Hematopoietic multipotent progenitor cell treated with erythropoietin and hydrocortisone succinate and interleukin-3 and kit ligand, for 6 days (in vitro differentiated cells): ENCODE results near the gene ADGRD2.
A peak's percentile ranks its signal among the peaks of the same experiment; 100 is the strongest.

ENCODE experiments used
- DNase-seq: peaks from one replicate; pipeline ENCODE4 v3.0.0-alpha.2; 2015

Gene ADGRD2

DNA sequence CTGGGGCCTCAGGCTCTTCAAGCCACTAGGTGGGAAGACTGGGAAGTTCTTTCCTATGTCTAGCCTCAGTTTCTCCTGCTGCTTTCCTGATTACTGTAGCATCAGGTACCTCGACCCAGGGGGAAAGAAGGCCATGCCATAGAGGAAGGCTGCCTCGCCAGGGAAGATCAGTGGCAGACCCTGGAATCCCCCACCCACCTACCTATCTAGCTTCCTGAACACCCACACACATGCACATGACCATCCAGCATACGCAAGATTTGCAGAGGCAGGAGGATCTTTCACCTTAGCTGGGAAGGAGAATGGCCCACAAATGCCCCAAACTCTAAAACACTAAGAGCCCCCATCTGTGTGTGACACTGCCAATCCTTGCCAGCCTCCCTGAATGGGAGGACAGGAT is 49.0 kb downstream of the ADGRD2 start:
- no peak for DNase-seq

DNA sequence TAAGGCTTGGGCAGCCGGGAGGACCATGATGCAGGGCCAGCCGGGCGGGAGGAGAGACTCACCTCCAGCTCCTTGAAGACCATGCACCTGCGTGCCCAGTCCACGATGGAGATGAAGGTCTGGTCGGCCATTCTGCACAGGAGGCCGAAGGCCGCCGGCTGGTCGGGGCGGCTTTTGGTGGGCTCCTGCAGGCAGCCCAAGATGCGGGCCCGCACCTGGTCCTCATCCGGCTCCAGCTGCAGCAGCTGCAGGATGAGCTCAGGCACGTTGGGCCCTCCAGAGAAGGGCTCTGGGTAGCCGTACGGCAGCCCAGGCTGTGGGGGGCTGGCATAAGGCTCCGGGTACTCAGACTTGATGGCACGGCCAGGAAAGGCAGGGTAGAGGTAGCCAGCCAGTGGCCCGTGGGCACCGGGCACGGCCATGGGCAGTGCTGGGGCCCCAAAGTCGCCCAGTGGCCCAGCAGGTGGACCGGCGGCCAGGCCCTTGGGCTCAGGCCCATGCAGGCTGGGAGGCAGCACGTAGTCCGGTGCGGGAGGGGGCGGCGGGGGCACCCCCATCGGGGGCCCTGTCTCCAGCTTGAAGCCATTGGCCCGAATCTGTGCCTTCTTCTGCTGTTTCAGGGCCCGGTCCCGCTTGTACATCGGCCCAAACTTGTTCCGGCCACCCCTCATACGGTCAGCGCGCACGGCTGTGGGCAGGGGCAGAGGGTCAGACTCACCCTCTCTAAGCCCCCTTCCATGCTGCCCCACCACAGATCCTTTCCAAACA is 50.0 kb downstream of the ADGRD2 start:
- DNase-seq = no peak

DNA sequence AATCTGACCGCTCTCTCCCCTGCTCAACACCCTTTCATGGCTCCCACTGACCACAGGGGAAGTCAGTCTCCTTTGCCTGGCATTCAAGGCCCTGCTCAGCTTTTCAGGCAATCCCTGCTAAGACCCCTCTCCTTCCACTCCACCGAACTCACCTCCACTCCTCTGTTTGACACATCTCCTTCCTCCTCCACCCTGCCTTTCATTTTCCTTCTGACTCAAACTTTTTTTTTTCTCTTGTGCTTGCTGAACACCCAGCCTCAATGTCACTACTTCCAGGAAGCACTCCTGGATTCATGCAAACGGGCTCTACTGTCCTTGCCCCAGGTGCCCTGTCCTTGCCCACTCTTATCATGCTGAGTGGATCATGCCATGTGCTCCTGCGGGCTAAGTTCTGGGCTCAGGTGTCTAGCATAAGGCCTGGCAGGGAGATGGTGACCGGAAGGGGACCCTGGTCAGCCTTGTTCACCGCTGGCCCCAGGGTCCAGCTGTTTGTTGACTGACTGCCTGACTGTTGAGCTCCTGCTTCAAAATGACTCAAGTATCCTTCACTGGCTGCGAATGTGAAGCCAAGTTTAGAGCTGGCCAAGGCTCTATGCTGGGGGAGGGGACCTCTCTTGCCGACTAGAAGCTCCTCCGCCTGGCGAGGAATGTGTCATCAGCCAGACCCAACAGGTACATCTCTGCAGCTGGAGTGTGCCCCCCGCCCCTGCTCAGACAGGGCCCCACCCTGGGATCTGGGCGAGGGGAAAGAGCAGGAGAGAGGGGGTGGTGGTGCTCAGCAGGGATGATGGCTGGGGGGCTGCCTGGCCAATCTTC is 50.8 kb downstream of the ADGRD2 start:
- no peak for DNase-seq

DNA sequence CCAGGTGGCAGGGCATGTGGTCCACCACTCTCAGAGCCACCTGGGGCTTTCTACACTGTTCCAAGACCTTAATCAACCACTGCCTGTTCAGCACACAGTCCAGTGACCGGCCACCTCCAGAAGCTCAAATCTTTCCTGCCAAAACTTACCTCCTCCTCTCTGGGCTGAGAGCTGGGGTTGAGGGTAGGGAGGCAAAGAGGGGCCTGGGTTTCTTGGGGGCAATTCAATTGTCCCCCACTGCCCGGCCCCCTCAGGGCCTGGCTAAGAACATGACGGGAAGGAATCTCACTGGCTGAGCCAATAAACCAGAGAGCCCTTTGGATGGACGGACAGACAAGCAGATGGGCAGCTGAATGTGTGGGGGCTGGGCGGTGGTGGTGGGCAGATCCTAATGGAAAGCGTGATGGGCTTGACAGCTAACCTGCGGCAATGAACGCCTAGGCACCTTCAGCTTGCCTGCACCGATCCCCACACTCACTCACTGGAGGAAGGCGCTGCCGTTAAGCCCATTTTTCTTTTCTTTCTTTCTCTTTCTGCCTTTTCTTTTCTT is 51.6 kb downstream of the ADGRD2 start:
- no peak for DNase-seq

DNA sequence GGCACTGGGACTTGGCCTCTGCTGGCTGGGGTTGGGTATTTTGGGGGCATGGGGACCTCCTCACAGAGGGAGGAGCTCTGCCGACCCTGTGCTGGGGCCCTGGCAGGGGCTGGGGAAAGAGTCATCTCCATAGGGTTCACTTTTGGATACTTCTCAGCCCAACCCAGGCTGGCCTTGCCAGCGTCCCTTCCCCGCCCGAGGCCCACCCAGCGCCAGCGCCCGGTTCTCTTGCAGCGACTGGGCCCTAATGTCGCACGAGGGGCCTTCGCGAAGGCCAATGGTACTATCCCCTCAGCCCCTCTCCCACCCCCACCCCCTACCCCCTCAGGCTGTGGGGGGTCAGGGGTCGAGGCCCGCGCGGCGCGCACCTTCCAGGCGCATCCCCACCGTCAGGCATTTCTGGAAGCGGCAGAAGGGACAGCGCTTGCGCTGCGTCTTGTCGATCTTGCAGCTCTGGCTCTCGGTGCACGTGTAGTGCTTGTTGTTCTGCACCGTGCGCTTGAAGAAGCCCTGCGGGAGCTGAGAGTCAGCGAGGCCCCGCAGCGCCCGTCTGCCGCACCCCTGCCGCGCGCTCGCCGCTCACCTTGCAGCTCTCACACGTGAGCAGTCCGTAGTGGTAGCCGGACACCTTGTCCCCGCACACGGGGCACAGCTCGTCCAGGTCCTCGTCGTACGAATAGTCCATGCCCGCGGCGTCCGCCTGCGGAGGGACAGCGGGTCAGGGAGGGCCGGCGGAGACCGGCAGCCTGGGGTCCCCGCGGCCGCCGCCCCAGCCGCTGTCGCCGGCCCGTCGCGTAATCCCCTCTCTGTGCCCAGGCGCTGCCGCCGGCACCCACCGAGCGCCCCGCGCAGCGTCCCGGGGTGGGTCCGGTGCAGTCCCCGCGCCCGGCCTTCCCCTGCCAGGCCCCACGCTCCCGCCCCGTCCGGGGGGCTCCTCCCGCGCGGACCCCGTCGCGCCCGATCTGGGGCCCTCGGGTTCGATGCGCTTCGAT is 52.8 kb downstream of the ADGRD2 start:
- DNase-seq = no peak

DNA sequence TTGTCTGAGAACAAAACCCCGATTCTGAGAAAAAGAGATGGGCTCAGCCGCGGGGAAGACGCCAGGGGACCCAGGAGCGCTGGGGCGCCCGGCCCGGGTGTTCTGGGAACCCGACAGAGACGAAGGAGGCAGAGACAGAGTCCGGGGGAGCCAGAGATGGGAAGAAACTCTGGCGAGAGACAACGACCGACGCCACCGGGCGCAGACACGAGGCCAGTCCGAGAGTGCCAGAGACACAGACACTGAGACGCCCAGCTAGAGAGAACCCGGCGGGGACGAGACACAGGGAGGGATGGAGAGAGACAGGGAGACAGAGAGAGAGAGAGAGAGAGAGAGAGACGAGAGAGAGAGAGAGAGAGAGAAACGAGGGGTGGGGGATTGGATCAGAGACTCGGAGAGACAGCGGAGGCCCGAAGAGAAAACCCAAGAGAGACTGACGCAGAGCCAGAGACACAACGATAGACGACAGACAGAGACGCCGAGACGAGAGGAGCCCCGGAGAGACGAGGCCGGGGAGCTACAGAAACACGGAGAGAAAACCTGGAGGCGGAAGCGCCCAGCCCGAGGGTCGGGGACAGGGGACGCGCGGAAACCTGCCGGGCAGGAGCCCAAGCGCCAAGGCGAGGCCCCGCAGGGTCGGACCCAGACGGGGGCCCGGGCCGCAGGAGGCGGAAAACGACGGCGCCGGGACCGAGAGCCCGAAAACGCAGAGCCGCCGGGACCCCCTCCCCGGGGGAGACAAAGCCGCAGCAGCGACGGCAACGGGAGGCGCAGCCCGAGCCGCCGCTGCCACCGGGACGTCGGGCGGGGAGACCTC is 53.7 kb downstream of the ADGRD2 start:
- no peak for DNase-seq

DNA sequence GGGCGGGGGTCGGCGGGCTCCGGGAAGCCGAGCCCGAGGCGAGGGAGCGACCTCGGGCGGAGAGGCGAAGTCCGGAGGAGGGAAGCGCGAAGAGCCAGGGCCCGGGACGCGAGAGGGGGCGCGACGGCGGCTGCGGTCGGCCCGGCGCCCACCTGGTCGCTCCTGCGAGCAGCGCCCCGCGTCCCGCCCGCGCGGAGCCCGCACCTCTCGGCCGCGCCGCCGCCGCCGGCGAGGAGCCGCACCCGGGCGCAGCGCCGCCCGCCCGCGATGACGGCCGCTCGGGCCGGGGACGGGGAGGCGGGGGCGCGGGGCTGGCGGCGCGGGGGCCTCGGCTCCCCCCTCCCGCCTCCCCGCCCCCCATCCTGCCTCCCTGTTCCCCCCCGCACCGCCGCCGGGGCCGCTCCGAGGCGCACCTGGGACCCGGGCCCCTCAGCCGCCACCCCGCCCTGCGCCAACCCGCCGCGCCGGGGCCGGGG is 54.3 kb downstream of the ADGRD2 start:
- no peak for DNase-seq

DNA sequence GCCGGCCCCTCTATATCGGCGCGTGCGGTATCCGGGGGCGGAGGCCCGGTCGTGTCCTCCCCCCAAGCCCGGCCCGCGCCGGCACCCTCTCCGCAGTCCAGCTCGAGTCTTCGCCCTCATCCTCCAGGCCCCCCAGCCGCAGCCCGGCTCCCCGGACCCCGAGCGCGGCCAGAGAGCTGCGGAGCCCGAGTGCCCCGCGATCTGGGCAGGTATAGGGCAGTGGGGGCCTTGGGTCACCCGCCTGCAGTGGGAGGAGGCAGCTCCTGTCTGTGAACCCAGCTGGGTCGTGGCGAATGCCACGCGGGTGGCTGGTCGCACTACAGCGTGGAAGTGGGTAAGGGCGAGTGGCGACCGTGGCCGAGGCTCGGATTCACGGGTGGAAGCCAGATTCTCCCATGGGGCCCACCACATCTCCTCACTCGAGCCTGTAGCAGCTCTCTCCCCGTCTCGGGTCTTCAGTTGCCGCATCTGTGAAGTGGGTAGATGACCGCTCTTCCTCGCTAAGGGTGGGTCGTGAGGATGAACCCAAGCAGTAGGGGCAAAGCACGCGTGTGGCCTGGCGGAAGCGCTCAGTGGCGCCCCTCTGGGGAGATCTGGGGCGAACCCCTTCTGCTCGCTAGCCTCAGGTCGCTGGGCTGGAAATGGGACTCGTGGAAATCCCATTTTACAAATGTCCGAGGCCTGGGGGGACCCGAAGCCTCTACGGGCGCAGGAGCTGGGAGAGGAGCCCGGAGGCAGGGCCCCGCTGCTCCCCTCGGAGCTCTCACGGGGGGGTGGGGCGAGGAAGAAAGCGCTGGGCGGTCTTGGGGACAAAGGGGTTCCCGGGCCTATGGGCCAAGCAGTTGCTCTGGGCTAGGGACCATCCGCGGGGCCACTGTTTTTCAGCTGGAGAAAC is 55.0 kb downstream of the ADGRD2 start:
- no peak for DNase-seq

DNA sequence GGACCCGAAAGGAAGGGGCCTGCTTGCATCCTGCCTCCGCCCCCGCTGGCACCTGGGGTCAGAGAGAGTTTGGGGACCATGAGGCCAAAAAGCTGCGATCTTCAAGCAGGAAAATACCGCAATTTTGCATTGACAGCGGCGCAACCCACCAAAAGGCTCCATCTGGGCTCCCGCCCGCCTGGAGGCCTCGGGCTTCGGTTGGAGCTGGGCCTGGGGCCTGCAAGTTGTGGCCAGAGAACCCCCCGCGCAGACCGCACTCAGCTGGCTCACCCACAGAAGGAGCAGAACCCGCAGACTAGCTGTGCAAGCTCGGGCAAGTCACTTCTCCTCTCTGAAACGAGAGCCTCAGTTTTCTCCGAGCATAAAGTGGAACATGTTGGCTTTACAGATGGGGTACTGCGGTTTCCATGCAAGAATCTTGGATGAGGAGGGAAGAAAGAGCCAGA is 55.7 kb downstream of the ADGRD2 start:
- DNase-seq = no peak

DNA sequence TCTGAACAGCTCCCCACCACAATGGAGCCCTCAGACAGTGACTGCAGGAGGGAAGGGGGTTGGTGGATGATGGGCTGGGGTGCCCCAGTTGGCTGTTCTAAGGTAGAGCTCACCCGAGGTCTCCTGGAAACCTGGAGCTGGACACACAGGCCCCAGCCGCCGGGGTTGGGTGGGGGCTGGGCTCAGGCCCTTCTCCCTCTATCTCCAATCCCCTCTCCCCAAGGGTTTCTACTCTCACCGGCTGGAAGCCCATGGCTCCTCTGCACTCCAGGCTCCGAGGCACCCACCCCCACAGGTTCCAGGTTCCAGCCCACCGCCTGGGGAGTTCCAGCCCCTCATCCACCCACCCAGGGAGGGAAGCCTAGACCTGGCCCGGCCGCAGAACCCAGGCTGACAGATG is 56.2 kb downstream of the ADGRD2 start:
- no peak for DNase-seq

DNA sequence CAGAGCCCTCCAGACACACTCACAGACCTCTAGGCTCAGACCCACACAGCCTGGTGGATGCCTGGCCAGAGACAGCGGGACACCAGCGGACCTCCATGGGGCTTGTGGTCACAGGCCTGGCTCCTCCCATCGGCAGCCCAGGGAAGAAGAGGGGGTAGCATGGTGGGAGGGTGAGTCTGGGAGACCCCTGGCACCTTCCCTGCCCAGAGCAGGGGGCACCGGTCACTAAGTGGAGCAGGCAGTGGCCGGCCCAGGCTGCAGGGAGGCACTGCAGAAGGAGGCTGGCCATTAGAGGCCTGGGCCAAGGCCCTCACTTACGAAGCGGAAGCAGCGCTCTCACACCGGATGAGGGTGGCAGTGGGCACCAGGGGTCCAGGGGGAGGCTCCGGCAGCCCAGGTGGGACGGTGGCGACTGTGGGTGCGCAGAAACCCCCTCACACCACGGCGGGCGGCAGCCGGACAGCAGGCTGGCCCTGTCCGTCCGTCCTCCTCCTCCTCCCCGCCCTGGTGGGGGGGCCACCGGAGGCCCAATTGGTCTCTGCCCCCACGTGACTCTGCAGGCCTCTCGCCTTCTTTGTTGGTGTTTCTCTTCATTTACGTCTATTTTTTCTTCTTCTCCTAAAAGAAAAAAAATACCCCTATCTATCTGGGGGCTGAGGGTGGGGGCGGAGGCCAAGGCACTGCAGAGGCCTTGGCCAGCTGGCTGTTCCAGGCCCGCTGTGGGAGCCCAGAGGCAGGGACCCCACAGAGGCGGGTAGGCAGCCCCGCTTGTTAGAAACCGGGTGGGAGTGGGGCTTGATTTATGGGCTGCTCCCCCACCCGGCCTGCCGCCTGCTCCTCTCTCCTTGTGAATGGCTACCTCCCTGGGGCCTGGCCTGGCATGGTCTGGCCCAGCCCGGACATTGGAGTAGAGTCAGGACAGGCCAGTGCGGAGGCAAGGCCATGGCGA is 57.0 kb downstream of the ADGRD2 start, which contains the start of gene NR5A1:
Gene NR5A1 (minus strand): TSS at position 469 of the 949 bp plus-strand sequence. CDS start 4,004 bp downstream, outside the sequence.
- DNase-seq = no peak

DNA sequence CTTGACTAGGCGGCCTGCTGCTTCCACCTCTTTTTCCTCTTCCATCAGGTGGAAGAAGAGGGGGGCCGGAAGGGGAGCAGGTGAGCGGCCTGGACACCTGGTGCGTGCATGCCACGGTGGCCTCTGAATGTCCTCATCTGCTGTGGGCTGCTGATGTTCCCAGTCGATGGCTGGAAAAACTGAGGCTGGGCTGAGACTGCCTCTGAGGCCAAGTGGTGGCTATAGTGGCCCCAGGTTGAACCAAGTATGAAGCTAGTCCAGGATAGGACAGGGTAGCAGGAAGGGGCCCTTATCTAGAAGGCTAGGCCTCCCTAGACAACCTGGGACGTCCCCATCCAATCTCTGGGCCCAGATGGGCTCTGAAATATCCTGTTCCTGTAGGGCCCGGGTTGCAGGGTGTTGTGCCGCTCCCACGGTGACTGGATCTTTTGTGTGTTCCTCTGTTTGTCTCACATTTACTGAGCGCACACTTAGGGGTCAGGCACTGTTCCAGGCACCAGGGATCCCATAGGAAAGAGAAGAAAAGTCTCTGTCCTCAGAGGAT is 57.7 kb downstream of the ADGRD2 start:
- DNase-seq = peak; percentile 50

DNA sequence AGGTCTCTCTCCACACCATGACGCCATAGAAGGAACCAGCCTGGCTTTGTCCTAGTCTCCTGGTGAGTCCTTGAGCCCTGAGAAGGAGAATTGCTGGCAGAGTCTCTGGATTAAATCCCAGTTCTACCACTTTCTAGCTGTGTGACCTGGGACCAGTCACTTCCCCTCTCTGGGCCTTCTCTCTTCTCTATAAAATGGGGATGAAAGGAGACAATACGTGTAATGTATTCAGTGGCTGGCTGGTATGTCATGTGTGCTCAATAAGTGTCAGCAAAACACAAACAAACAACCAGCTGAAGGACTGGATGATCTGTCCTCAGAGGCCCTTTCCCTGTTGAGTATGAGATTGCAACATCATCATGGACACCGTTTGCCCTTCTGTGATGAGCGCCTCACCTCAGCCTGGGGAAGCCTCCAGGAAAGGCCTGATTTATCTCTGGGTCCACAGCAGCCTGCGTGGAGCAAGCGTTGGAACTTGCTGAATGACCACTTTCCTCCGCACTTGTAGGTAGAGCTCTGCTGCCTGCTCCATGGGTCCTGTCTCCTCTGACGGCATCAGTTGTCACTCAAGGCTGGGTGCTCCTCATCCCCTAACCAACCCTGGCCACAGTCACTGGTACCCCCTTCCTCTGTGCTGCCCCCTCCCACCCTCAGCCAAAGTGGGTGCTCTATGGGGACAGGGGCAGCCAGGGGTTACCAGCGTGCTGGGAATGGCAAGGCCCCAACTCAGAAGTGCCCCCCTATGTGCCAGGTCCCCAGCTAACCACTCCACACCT is 60.6 kb downstream of the ADGRD2 start:
- peak; percentile 38 for DNase-seq

DNA sequence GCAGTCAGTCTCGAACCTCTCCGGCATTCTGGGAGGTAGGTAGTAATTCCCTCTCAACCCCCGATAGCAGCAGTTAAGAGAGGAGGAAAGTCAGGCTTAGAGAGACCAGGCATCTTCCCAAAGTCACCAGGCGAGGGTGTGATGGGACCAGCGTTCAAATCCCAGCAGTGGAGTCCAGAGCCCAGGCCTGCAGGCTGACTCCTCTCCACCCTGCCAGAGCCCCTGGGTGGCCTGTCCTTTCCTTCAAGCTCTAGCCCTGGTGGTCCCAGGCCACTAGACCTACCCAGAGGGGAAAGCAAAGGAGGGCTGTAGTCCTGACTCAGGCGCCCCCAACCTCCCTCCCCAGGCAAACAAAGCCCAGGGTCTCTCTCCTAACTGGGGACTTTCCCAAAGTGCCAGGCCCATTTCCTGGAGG is 61.2 kb downstream of the ADGRD2 start:
- peak; percentile 47 for DNase-seq

DNA sequence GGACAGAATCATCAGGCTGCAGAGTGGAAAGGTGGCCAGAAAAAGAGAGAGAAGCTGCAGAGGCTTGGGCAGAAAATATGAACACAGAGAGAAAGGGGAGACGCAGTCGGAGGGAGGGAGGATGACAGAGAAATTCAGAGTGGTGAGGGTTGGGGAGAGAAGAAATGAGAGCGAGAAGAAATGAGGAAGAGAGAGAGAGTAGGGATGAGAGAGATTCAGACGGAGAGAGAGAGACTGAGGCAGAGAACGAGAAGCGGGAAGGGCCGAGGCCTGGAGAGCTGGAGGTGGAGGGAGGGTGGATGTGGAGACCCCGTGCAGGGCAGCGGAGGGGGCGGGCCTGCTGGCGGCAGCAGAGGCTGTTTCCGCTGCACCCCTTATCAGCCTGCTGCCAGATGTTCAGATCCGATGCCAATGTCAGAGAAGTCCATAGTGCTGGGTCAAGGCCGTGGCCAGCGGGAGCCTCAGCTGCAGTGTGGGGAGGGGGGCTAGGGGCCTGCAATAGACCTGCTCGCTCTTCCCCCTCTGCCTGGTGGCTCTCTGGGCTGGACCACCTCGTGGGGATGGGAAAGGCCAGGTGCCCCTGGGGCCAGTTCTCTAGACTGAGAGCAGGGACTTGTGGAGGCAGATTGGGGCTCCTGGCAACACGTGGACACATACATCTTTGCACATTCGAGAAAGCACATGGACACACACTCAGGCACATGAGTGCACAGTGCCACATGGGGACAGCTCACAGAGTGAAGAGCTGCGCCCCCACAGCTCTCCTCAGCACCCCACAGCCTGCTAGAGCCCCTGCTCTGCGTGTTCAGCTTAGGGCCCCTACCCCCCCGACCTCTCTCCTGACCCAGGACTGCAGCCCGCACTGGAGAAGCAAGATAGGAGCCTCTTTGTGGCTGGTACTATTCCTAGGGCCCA is 61.9 kb downstream of the ADGRD2 start:
- DNase-seq = peak; percentile 88

DNA sequence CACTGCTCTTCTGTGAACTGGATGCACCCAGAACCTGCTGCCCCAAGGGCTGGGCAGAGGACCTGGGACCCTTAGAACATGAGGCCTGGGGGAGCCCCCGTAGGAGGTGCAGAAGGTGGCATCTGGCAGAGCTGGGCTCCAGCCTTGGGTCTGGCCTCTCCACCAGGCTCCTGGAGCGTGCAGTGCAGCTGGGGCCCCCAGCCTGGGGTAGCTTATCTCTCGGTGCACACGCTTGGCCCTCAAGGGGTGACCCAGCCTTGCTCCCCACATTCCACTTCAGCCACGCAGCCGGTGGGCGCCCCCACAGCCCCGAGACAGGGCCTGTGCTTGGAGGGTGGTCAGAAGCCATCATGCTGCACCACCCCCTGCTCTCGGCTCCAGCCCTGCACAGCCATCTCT is 62.6 kb downstream of the ADGRD2 start:
- DNase-seq = peak; percentile 85
